ENCODE results near the gene FGD4.

- TF ChIP-seq CTCF (conservative IDR thresholded peaks at IDR 0.05; ENCODE audit: low read depth, low read length), result no peak
- no peak for TF ChIP-seq POLR2A (IDR thresholded peaks at IDR 0.05; ENCODE audit: low read depth, low read length)
- no peak for TF ChIP-seq RFX5 (IDR thresholded peaks at IDR 0.05; ENCODE audit: low read depth, low read length)
- no peak for TF ChIP-seq RAD21 (IDR thresholded peaks at IDR 0.05; ENCODE audit: low read length)
- TF ChIP-seq RCOR1 (IDR thresholded peaks at IDR 0.05; ENCODE audit: insufficient replicate concordance, low read length), result no peak
- TF ChIP-seq MAZ (IDR thresholded peaks at IDR 0.05; ENCODE audit: borderline replicate concordance, low read depth, low read length), result no peak
- no peak for TF ChIP-seq BHLHE40 (IDR thresholded peaks at IDR 0.05; ENCODE audit: low read depth, low read length)
- no peak for TF ChIP-seq ELK1 (IDR thresholded peaks at IDR 0.05; ENCODE audit: borderline replicate concordance, low read depth, low read length)
- TF ChIP-seq MXI1 (IDR thresholded peaks at IDR 0.05; ENCODE audit: borderline replicate concordance, low read depth, low read length), result no peak
Measured at GRCh38 chr12:32497864-32498263, 98.5 kb downstream of the FGD4 start.

Data from IMR-90 (cell line).